Colonic mucosa (tissue), 4 donors: ENCODE results near the gene VMP1. TPM values are rescaled to one million over a fixed set of nuclear protein-coding genes. Genes with fewer than 3 reads are reported as not detected.
A peak's percentile ranks its signal among the peaks of the same experiment; 100 is the strongest.
"Not testable (repeated sequence)": the region's sequence is repeated elsewhere in the genome, so short reads cannot be mapped to it uniquely, and the experiment has no call there.

Experiments used
- DNase-seq: peaks from one replicate; pipeline ENCODE4 v3.0.0-alpha.2; 2020
- H3K27ac ChIP-seq: fragments of 200-600 bp; one replicate; pipeline ENCODE4 v1.8.0; 2021
- H3K27me3 ChIP-seq: fragments of 200-600 bp; one replicate; pipeline ENCODE4 v1.8.0; 2021
- H3K36me3 ChIP-seq: fragments of 200-600 bp; one replicate; pipeline ENCODE4 v1.8.0; 2021
- H3K4me1 ChIP-seq: fragments of 200-600 bp; one replicate; pipeline ENCODE4 v1.8.0; 2021; ENCODE audit warnings: mild to moderate bottlenecking
- H3K4me3 ChIP-seq: fragments of 200-600 bp; one replicate; pipeline ENCODE4 v1.8.0; 2021
- H3K9ac ChIP-seq, 2 donors: one replicate each; pipeline ENCODE4 v1.7.0; 2013; ENCODE audit warnings: control low read depth in 2 of 2, low read depth in 2 of 2, low read length in 2 of 2
- H3K9me3 ChIP-seq: fragments of 200-600 bp; one replicate; pipeline ENCODE4 v1.8.0; 2021
- CTCF ChIP-seq: fragments of 200-600 bp; IDR thresholded peaks from one replicate; pipeline ENCODE4 v1.8.0; 2022; ENCODE audit warnings: antibody characterized with exemption, mild to moderate bottlenecking
- intact Hi-C: fragments of 100-400 bp; cut with DNase I; formaldehyde crosslinking; loops from one replicate; pipeline ENCODE4 v1.14.1; 2022
- total RNA-seq, 2 donors: library from RNA; stranded (reverse); fragmentation: NEBNext Ultra II Directional in 1 of 2; extraction: Animal tissue kit (Norgen Biotek cat#: 25700) in 1 of 2; gene quantifications; one replicate each; pipeline ENCODE4 v1.2.1, GENCODE V29; 2021
- donor health status: healthy.
- donor health status: DM: no; HTN: no; CAD: no.
- donor health status: DM: no; HTN: no; CAD: no.

The VMP1 gene
- total RNA-seq, 2 donors from 2014 or later = 186 to 291 TPM

GRCh38 chr17:59785091-59785799 lies 77.8 kb downstream of the VMP1 start:
- H3K9me3 ChIP-seq = no peaks in the 10 kb centered on the region
- no peak for TF ChIP-seq CTCF
- H3K9ac ChIP-seq = no peak overlapping the region
- H3K27me3 ChIP-seq = no peaks in the 10 kb centered on the region
- H3K27ac ChIP-seq = peak overlapping the region; percentile 98
- no peaks in the 10 kb centered on the region for H3K36me3 ChIP-seq
- no peak overlapping the region for H3K4me3 ChIP-seq
- intact Hi-C loops = loop anchor here (5.0 kb wide), 1 partner anchor 42 kb away; no protein-coding TSS in a partner anchor
- DNase-seq = no peak
- no peaks in the 10 kb centered on the region for H3K4me1 ChIP-seq

GRCh38 chr17:59786213-59786535 lies 78.7 kb downstream of the VMP1 start:
- no peak overlapping the region for H3K4me3 ChIP-seq
- H3K4me1 ChIP-seq = no peaks in the 10 kb centered on the region

GRCh38 chr17:59786536-59787319 lies 79.3 kb downstream of the VMP1 start:
- Histone ChIP-seq H3K36me3 (no peaks in the 10 kb centered on the region), H3K9ac (peak overlapping the region in 1 of 2 donors; percentile 53), H3K27me3 (no peaks in the 10 kb centered on the region), H3K27ac (peak overlapping the region; percentile 98), H3K4me3 (no peak overlapping the region), H3K9me3 (no peaks in the 10 kb centered on the region), H3K4me1 (no peaks in the 10 kb centered on the region)
- peak; percentile 83 for DNase-seq
- TF ChIP-seq CTCF = no peak
- intact Hi-C loops = loop anchor here (2.0 to 5.0 kb wide), 2 partner anchors 41 to 54 kb away; no protein-coding TSS in a partner anchor

More at GRCh38 chr17:59786213-59786535, 78.7 kb downstream of the VMP1 start:
- Histone ChIP-seq H3K27me3 (no peaks in the 10 kb centered on the region), H3K36me3 (no peaks in the 10 kb centered on the region), H3K9me3 (no peaks in the 10 kb centered on the region), H3K9ac (peak overlapping the region in 1 of 2 donors; percentile 53), H3K27ac (peak overlapping the region; percentile 98)
- intact Hi-C loops = loop anchor here (2.0 to 5.0 kb wide), 2 partner anchors 41 to 55 kb away; no protein-coding TSS in a partner anchor
- no peak for TF ChIP-seq CTCF
- no peak for DNase-seq

GRCh38 chr17:59789849-59790248 lies 82.4 kb downstream of the VMP1 start:
- DNase-seq, H3K4me1 ChIP-seq, H3K36me3 ChIP-seq, H3K4me3 ChIP-seq, H3K9me3 ChIP-seq, H3K27me3 ChIP-seq, H3K9ac ChIP-seq: not testable (repeated sequence)
- H3K27ac ChIP-seq = peak overlapping the region; percentile 45
- intact Hi-C loops = loop anchor here (5.0 kb wide), 1 partner anchor 37 kb away; no protein-coding TSS in a partner anchor

GRCh38 chr17:59790418-59790817 lies 83.0 kb downstream of the VMP1 start:
- peak overlapping the region; percentile 45 for H3K27ac ChIP-seq
- H3K27me3 ChIP-seq = not testable (repeated sequence)

GRCh38 chr17:59790910-59791309 lies 83.5 kb downstream of the VMP1 start:
- TF ChIP-seq CTCF = no peak
- Histone ChIP-seq H3K27me3 (no peaks in the 10 kb centered on the region), H3K4me3 (no peak overlapping the region), H3K9ac (no peak overlapping the region), H3K27ac (peak overlapping the region; percentile 45), H3K36me3 (no peaks in the 10 kb centered on the region), H3K9me3 (no peaks in the 10 kb centered on the region), H3K4me1 (no peaks in the 10 kb centered on the region)
- intact Hi-C loops = no loop called here
- DNase-seq = no peak

More at GRCh38 chr17:59790418-59790817, 83.0 kb downstream of the VMP1 start:
- H3K4me1 ChIP-seq, intact Hi-C loops, H3K4me3 ChIP-seq, H3K9ac ChIP-seq, H3K9me3 ChIP-seq, H3K36me3 ChIP-seq, DNase-seq: not testable (repeated sequence)
